GM18519 (cell line): ENCODE measurements around the gene JADE2.
"Not testable (repeated sequence)": the region's sequence is repeated elsewhere in the genome, so short reads cannot be mapped to it uniquely, and the experiment has no call there.

Experiments
- ATAC-seq: cut with Tn5 transposase; IDR thresholded peaks from one replicate; pipeline ENCODE4 v1.9.1; 2021; ENCODE audit warnings: mild to moderate bottlenecking, moderate library complexity; ENCODE audit not compliant: unreplicated experiment, low FRiP score

Gene JADE2

GRCh38 chr5:134547579-134547978 is 22.1 kb downstream of the JADE2 start:
- ATAC-seq, result no peak

- ATAC-seq, result no peak
These were observed 22.7 kb downstream of the JADE2 start for GRCh38 chr5:134547999-134548658.

GRCh38 chr5:134549714-134550113 is 24.2 kb downstream of the JADE2 start:
- ATAC-seq, result no peak

- ATAC-seq, result no peak
These were observed 25.1 kb downstream of the JADE2 start for GRCh38 chr5:134550271-134551214.

- ATAC-seq, result no peak
These were observed 26.4 kb downstream of the JADE2 start for GRCh38 chr5:134551901-134552300.

- ATAC-seq, result no peak
These were observed 26.8 kb downstream of the JADE2 start for GRCh38 chr5:134552301-134552700.

GRCh38 chr5:134552716-134553115 is 27.2 kb downstream of the JADE2 start:
- ATAC-seq, result not testable (repeated sequence)

- ATAC-seq, result no peak
These were observed 28.4 kb downstream of the JADE2 start for GRCh38 chr5:134553821-134554267.

- ATAC-seq, result no peak
These were observed 29.1 kb downstream of the JADE2 start for GRCh38 chr5:134554319-134555222.

GRCh38 chr5:134555223-134555889 is 29.9 kb downstream of the JADE2 start:
- no peak for ATAC-seq

- no peak for ATAC-seq
These were observed 30.4 kb downstream of the JADE2 start for GRCh38 chr5:134555890-134556311.

GRCh38 chr5:134556588-134556987 is 31.1 kb downstream of the JADE2 start:
- not testable (repeated sequence) for ATAC-seq

- ATAC-seq, result no peak
These were observed 31.5 kb downstream of the JADE2 start for GRCh38 chr5:134556994-134557393.

GRCh38 chr5:134559672-134560071 is 34.2 kb downstream of the JADE2 start:
- no peak for ATAC-seq

- ATAC-seq, result no peak
These were observed 35.2 kb downstream of the JADE2 start for GRCh38 chr5:134560698-134561097.

GRCh38 chr5:134561871-134562296 is 36.4 kb downstream of the JADE2 start:
- ATAC-seq, result no peak

- ATAC-seq, result no peak
These were observed 37.8 kb downstream of the JADE2 start for GRCh38 chr5:134563221-134563620.

GRCh38 chr5:134563962-134564361 is 38.5 kb downstream of the JADE2 start:
- ATAC-seq, result no peak

- ATAC-seq, result no peak
These were observed 38.9 kb downstream of the JADE2 start for GRCh38 chr5:134564396-134564795.
